GM12878 (cell line): ENCODE measurements around the gene USP5. TPM values are rescaled to one million over a fixed set of nuclear protein-coding genes. Genes with fewer than 3 reads are reported as not detected.

ENCODE experiments used
- ATF2 ChIP-seq: IDR thresholded peaks from 2 replicates; pipeline ENCODE4 v1.6.1; 2012; ENCODE audit warnings: low read length, inconsistent platforms
- CBX5 ChIP-seq: sonication (generic); IDR thresholded peaks from 2 replicates; pipeline ENCODE4 v1.6.1; 2016; ENCODE audit warnings: low read depth, moderate library complexity, mild to moderate bottlenecking, inconsistent platforms
- CEBPZ ChIP-seq: fragments of 150-350 bp; IDR thresholded peaks from 2 replicates; pipeline ENCODE4 v1.6.1; 2016; ENCODE audit warnings: low read depth, low read length
- ELK1 ChIP-seq: IDR thresholded peaks from 2 replicates; pipeline ENCODE4 v1.6.1; 2012; ENCODE audit warnings: low read depth, low read length, improper control_type of control experiment
- FOS ChIP-seq: IDR thresholded peaks from 3 replicates; pipeline ENCODE4 v1.6.1; 2011; ENCODE audit warnings: borderline replicate concordance; ENCODE audit not compliant: insufficient read length; ENCODE audit errors: extremely low read depth
- JUNB ChIP-seq: IDR thresholded peaks from 2 replicates; pipeline ENCODE4 v1.6.1; 2016; ENCODE audit warnings: antibody characterized with exemption, mild to moderate bottlenecking
- KLF5 ChIP-seq: fragments of 450-650 bp; IDR thresholded peaks from 2 replicates; pipeline ENCODE4 v1.6.1; 2014; ENCODE audit warnings: mild to moderate bottlenecking; ENCODE audit not compliant: partially characterized antibody
- MYB ChIP-seq: fragments of 150-350 bp; IDR thresholded peaks from 2 replicates; pipeline ENCODE4 v1.6.1; 2014; ENCODE audit warnings: mild to moderate bottlenecking, low read depth, low read length, borderline replicate concordance
- MYC ChIP-seq: IDR thresholded peaks from 2 replicates; pipeline ENCODE4 v1.6.1; 2011; ENCODE audit warnings: mild to moderate bottlenecking, low read length, moderate library complexity, inconsistent platforms; ENCODE audit not compliant: insufficient read depth, insufficient replicate concordance, insufficient read length, severe bottlenecking
- NR2F1 ChIP-seq: fragments of 450-650 bp; conservative IDR thresholded peaks from 2 replicates; pipeline ENCODE4 v1.6.1; 2017; ENCODE audit warnings: mild to moderate bottlenecking
- SP1 ChIP-seq: IDR thresholded peaks from one replicate; pipeline ENCODE4 v1.6.1; 2011; ENCODE audit warnings: low read depth, low read length
- SREBF1 ChIP-seq: IDR thresholded peaks from 2 replicates; pipeline ENCODE4 v1.6.1; 2012; ENCODE audit warnings: mild to moderate bottlenecking, low read length
- SUPT20H ChIP-seq: IDR thresholded peaks from 2 replicates; pipeline ENCODE4 v1.6.1; 2011; ENCODE audit warnings: low read depth, mild to moderate bottlenecking, low read length, moderate library complexity, borderline replicate concordance; ENCODE audit not compliant: control insufficient read depth
- SUZ12 ChIP-seq: fragments of 200-600 bp; sonication (generic); IDR thresholded peaks from one replicate; pipeline ENCODE4 v1.6.1; 2018; ENCODE audit warnings: antibody characterized with exemption, mild to moderate bottlenecking; ENCODE audit not compliant: unreplicated experiment
- WRNIP1 ChIP-seq: IDR thresholded peaks from 2 replicates; pipeline ENCODE4 v1.6.1; 2011; ENCODE audit warnings: low read depth, low read length, improper control_type of control experiment, borderline replicate concordance
- ZBTB40 ChIP-seq: fragments of 450-650 bp; IDR thresholded peaks from 2 replicates; pipeline ENCODE4 v1.6.1; 2016; ENCODE audit warnings: mild to moderate bottlenecking, moderate library complexity, borderline replicate concordance
- ZNF24 ChIP-seq: fragments of 450-650 bp; IDR thresholded peaks from 2 replicates; pipeline ENCODE4 v1.6.1; 2017; ENCODE audit warnings: antibody characterized with exemption, mild to moderate bottlenecking
- polyA plus RNA-seq, 11 experiments: library from polyadenylated mRNA; depleted of rRNA in 4 of 11; unstranded in 6 of 11; stranded (reverse) in 5 of 11; fragments of >200 nt; fragmentation: Nextera tagmentation in 4 of 11; fragmentation: Illumina TruSeq in 1 of 11; extraction: Ambion mirVana in 4 of 11; extraction: Trizol in 1 of 11; gene quantifications; 1 replicate in 1 of 11; 2 replicates in 10 of 11; pipeline versions ENCODE4 v1.2.1 to v1.2.3, GENCODE V29; 2011 to 2016; ENCODE audit warnings: inconsistent platforms in 2 of 11, missing spikeins in 2 of 11, low read depth in 1 of 11
- total RNA-seq, 4 experiments: library from RNA; depleted of rRNA in 3 of 4; stranded (reverse); fragments of >200 nt in 3 of 4; fragmentation: Illumina TruSeq in 1 of 4; extraction: Trizol in 1 of 4; gene quantifications; 2 replicates each; pipeline versions ENCODE4 v1.2.1 to v1.2.3, GENCODE V29; 2013 to 2021
- TF ChIP-seq, protein P1 (sequence below): IDR thresholded peaks from 2 replicates; pipeline ENCODE4 v1.6.1; 2011; ENCODE audit warnings: borderline replicate concordance, low read depth, mild to moderate bottlenecking, moderate library complexity, mixed read lengths, low read length; ENCODE audit not compliant: insufficient read depth; ENCODE audit errors: extremely low read length

Gene USP5
- total and polyA plus RNA-seq, 10 of the 15 experiments (the other 5 are each of a cell fraction or from before 2014, with no cell fraction given), result 2.5 to 124 (median 74.6) TPM

DNA sequence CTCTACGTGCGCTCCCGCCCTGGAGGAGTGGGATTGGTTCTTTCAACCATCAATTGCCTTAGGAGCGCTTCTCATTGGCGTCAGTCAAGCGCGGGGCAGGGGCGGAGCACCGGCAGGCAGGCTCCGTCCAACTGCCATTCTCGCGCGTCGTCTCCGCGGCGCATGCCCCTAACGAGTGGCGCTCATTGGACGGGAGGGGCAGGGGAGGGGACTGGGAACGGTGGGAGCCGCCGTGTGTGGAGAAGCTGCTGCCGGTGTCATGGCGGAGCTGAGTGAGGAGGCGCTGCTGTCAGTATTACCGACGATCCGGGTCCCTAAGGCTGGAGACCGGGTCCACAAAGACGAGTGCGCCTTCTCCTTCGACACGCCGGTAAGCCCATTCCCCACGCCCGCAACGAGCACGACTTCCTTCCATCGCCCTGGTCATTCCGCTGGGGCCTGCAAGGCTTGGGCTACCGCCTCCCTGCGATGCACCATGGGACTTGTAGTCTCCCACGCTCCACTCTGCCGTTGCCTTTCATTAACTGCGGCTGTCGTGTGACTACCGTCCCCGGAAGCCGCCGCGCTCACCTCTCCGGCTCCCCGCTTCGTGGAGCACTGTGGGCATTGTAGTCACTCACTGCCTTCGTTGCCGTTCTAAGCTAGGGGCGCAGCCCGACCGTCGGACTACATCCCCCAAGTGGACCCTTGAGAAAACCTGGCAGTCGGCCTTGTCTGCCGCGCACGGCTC, at the start of gene USP5 (continued):
- TF ChIP-seq SUPT20H (no peak), SUZ12 (no peak), MYC (peak; percentile 51), MYB (peak; percentile 28; the same call in 1 of the 2 replicates), SREBF1 (peak; percentile 96), NR2F1 (0 out of 2 replicates have a peak, but pooled peaks have one; percentile 22), WRNIP1 (no peak), KLF5 (peak; percentile 77), FOS (peak; percentile 74), CEBPZ (peak; percentile 71), SP1 (peak; percentile 93), ELK1 (peak; percentile 84), JUNB (peak; percentile 28; the same call in 1 of the 2 replicates), ZBTB40 (peak; percentile 98), CBX5 (no peak), ZNF24 (no peak), ATF2 (no peak)
- TF ChIP-seq, protein P1, sequence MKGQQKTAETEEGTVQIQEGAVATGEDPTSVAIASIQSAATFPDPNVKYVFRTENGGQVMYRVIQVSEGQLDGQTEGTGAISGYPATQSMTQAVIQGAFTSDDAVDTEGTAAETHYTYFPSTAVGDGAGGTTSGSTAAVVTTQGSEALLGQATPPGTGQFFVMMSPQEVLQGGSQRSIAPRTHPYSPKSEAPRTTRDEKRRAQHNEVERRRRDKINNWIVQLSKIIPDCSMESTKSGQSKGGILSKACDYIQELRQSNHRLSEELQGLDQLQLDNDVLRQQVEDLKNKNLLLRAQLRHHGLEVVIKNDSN, result peak; percentile 66
